Fibroblast of the conjunctiva (primary cell): Measurements from ENCODE around the gene RNASE11.
A peak's percentile ranks its signal among the peaks of the same experiment; 100 is the strongest.
"Not testable (repeated sequence)": the region's sequence is repeated elsewhere in the genome, so short reads cannot be mapped to it uniquely, and the experiment has no call there.

Experiments used
- DNase-seq: peaks from one replicate; pipeline ENCODE4 v3.0.0-alpha.2; 2010; ENCODE audit warnings: low read depth

The RNASE11 gene

DNA sequence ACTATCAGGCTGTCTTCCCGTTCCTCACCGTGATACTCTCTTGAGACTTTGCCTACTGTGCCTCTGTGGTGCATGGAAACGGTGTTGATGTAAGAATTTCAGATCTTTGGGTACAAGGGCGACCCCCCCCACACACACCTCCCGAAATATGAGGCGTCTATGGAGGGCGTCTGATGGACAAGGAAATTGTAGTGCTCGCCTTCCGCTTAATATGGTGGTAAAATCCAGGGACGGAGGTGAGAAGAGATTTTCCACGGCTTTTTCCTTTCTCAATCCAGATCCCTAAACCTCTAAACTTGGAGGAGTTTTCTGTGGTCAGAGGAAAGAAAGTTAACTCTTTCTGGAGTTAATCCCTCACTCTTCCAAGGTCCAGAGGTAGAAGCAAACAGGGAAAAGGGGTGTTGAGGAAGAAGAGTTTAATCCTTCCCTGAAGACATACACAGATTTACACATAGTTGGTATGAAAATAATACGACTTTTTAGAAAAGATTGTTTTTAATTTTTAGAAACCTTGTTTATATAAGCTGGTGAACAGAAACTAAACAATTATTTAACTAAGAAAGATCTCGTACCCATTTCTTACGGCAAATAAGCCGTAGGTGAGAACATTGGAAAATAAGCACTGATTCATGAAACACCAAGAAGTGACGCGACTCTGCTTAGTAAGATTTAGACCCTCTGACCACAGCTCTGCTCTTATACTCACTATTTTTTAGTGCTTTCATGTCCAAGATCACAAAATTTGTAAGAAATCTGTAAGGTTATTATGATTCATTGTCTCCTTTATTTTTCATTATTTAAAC, 26.4 kb upstream of the RNASE11 start:
- DNase-seq, result no peak

DNA sequence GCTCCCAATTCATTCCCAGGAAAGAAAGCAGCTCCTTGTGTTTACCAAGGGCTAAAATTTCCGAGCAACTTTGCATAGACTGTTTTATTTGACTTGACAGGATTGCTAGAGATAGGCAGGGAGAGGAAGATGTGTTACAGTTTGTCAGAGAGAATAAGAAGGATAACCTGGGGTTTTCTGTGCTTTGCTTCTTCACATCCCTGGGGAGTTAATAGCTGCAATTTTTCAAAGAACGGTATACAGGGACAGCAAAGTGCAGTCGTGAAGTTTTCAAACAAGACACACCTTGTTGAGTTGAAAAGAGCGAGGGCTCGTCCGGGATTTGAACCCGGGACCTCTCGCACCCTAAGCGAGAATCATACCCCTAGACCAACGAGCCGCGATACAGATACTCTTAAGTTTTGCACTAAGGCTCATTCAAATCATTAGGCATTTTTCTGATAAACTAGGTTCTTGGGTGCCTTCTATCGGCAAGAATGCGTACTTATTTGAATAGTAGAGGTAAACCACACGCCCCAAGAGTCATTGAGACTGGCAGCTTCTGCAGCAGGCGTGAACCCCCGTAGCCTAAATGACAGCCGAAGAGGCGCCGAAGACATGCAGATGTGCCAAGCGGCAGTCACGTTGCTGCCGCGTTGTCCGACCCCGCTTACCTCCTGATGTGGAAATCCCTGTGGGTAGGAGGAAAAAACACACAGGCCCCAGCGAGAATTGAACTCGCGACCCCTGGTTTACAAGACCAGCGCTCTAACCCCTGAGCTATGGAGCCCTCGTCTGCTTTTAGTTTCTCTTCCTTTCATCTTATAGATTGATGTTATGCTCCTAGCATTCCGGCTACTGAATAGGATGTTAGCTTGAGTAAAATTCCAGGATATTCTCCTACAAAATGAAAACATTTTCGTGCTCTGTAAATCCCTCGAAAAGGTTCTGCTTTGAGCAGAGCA, 25.6 kb upstream of the RNASE11 start:
- DNase-seq, result peak; percentile 97

DNA sequence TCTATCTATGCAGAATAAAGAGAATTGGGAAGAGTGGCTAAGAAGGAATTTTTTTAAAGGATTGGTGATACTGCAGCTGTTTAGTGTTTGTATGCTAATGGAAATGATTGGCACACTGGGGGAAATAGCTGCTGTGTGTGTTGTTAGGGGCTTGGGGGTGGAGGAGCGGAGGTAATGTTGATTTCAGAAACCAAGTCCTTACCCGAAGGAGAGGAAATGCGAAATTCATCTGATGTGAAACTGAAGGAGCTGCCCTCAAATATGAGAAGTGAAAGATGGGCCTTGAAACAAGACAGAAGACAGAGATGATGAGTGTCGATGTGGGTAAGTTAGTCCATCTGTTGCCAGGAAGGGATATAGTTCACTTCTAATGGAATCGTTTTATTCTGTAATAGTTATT, 24.6 kb upstream of the RNASE11 start:
- no peak for DNase-seq

DNA sequence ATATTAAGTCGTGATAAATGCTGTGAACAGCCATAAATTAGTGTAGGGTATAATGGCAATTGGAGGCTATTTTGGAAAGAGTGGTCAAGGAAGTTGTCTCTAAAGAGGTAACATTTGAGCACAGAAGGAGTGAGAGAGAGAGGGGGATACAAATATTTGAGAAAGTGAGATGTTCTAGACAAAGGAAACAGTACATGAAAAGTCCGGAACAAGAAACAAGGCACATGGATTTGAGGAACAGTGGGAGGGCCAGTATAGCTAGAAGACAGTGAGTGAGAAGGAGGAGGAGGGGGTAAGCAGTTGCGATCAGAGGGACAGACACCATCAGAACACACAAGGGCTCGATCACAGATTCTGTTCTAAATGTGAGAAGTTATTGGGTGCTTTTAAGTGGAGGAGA, 23.5 kb upstream of the RNASE11 start:
- DNase-seq, result no peak

DNA sequence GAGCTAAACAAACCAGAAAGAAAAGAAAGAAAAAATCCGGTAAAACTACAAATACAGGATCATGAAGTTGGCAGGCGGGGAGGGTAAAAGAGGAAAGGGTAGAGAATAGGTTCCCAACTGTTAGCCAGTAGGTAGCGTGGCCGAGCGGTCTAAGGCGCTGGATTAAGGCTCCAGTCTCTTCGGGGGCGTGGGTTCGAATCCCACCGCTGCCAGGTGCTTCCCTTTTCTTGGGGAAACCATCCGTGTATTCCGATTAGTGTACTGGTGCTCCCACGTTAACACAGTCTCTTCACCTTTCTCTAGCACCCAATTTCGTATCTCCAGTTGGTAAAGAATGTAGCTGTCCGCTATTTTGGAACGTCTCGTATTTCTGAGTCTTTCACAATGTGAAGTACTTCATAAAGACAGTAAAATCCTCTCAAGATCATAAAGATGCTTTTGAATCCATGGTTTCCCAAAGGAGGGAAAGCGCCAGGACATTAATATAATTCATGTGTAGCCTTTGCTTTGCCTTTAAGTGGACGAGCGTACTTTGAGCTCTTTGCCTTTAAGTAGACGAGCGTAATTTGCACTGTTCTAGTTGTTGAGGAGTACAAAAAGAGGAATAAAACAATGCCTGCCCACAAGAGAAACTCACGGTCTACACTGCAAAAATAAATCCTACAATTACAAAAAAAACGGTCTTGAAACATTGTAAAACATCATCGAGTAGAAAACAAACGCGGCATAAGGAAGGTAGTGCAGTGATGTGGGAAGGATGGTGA, 22.4 kb upstream of the RNASE11 start:
- DNase-seq, result peak; percentile 61

DNA sequence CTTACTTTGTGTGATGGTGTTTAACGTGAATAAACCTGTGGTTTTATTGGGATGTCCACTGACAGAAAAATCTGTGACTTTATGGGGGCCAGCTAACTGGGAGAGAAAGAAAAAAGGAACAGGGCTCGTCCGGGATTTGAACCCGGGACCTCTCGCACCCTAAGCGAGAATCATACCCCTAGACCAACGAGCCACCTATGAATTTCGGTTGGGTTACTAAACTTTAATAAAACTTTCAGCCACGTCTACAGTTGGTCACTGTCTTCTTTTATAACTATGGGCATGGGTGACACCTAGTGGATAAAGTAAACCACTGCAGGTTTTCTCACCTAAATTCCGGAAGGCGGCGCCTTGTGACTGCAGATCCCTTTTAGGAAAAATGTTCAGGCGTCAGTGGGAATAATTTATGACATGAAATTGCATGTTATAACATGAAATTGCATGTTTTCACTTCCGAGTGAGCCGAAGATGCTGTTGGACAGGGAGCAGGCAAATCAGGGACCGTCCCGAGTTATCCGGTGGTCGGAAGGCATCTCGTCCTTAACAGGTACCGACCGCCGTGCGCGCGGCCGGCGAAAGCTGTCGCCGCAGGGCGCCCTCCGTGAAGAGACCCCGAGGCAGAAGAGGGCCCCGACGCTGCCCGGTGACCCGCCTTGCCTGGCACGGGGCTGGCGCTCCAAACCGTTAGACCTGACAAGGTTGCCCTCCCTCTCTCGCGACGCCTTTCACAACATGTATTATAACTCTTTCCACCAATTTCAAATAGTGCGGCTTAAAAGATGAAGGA, 21.6 kb upstream of the RNASE11 start:
- DNase-seq, result peak; percentile 85

DNA sequence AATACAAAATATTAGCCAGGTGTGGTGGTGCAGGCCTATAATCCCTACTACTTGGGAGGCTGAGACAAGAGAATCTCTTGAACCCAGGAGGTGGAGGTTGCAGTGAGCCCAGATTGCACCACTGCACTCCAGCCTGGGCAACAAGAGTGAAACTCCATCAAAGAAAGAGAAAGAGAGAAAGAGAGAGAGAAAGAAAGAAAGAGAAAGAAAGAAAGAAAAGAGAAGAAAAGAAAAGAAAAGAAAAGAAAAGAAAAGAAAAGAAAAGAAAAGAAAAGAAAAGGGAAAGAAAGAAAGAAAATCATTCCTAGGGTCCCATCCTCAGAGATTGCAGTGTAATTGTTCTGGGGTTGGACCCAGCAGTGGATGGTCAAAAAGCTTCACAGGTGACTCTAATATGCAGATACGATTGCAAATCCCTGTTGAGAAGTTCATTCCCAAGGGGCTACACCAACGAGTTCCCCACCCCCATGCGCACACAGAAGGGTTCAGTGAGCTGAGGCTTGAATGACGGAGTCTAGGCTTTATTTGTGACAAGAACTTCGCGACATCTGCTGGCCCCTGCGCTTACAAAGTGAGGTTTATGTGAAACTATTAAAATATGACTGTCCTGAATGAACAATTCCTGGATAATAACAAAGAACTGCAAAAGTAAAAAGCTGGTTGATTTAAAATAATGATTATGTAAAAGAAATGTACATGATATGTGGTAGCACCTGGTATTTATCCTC, 20.7 kb upstream of the RNASE11 start:
- DNase-seq, result no peak

DNA sequence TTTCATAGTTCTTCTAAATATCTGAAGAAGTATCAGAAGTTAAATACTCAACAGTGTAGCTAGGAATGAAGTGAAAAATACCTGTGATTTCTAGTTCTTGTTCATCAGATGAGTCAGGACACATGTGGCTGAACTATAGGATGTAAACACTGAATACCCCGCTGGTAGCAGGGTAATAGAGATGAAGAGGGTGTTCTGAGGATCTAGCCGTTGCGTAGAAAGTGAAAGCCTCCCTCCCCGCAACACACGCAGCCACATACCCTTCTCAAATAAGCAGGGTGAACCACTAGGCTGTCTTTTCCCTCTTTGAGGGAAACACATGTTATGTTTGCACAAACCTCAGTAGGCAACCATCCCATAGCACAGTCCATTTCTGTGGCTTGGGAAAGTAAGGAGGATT, 19.8 kb upstream of the RNASE11 start:
- DNase-seq, result no peak

DNA sequence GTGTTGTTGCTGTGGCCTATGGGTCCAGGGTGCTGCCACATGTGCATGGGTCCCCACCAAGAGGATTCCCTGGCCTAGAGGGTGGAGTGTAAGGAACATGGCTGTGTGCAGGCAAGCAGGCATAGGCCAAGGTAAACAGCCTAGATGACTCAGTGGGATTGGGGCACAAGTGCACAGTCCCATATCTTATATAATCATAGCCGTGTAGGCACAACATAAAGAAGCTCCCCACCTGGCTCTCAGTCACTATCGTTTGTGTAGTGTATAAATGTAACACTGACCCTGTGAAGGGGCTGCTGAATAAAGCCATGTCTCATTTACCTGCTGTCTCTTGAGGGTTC, 19.1 kb upstream of the RNASE11 start:
- DNase-seq, result no peak

DNA sequence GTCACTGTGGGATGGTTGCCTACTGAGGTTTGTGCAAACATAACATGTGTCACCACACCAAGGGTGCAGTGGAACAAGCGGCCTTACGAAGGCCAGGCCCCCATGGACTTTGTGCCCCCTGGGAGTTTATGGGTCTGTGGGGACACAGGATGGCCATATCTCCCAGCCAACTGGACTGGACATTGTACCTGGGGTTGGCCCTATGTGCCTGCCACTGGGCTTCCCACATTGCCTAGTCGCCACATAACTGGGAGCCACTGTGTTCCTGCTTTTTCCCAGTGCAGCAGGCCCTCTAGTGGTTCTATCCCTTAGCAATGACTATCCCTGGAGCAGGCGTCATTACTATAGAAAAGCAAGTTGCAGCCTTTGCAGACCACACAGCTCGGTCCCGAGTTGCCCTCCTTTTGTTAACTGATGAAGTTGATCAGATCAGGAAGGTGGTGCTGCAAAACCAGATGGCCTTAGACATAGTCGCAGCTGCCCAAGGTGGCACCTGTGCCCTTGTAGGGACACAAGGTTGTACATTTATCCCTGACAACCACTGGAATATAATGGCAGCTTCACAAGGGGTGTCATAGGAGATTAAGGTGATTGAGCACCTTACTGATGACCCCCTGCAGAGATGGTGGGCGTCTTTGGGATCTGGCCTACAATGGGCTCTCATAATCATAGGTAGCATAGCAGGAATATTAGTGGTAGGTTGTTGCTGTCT, 18.5 kb upstream of the RNASE11 start:
- DNase-seq, result no peak

DNA sequence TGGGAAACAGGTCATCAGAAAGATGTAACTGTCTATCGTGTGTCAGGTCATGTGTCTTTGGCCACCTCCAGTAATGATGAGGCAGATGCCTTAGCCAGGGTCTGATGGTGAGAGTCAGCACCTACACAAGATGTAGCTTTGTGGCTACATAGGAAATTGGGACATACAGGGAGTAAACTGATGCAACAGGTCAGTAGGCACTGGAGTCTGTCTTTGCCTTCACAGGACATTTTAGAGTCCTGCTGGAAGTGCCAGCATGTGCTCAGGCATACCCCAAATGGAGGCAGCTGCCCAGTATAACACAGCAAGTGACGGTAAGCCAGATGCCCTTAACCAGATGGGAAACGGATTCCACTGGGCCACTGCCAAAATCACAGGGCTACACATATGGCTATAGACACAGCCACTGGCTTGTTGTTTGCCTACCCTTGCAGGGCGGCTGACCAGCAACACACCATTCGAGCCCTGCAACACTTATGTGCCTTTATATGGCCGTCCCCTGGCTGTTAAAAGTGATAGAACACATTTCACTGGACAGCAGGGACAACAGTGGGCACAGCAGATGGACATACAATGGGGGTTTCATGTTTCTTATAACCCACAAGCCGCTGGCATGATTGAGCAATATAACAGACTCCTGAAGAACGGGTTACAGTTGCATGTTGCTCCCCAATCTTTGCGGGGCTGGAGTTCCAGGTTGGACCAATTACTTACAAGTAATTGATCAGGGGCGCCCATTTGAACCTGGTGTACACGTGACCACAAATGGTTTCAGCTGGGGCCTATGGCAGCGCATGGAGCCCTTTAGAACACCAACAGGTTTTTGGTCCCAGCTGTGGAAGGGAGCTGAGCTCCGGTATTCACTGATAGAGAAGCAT, 16.3 kb upstream of the RNASE11 start:
- DNase-seq, result no peak

DNA sequence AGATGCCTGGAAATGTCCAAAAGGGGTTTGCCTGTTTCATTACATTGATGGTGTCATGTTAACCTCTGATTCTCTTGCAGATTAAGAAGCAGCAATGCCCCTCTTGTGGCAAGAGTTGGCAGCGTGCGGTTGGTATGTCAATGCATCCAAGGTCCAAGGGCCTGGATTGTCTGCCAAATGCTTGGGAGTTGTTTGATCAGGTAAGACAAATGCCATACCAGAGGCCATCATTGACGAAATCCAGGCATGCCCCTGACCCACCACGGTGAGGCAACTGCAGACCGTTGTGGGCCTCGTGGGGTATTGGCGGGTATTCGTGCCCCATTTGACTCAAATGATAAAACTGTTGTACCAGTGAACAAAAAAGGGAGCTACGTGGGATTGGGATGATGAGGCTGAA, 14.8 kb upstream of the RNASE11 start:
- DNase-seq, result no peak

DNA sequence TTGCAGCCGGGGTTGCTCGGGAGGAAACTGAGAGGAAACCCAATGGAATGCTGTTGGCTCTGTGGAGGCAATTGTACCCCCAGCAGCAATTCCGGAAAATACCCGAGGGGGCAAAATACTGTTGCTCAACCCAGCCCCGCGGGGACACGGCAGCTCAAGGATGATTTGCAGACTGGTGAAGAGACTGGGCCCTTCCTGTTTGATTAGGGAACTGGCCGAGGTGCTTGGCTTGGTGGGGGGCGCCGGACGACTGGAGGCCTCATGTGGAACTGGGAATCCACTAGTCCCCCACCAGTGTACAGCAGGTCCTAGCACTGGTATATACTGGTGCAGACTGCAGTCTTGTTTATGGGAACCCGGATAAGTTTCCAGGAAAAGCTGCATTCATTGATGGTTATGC, 13.7 kb upstream of the RNASE11 start:
- DNase-seq, result no peak

DNA sequence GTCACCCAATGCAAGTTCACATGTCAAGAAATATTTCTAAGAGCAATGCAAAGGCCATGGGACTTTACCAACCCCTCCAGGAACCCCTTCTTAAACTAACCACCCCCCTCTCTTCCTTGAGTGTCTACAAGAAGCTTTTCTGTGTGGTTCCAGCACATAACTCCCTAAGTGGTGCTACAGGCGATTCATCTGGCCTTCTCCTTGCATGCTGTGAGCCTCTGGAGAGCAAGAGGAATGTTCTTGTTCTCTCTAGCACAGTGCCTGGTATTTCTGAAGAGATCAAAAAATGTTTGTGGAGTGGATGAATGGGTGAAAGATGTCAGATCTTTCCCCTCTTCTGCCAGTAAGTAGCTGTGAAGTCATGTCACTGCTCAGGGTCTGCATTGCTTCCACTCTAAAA, 9.3 kb upstream of the RNASE11 start:
- no peak for DNase-seq

DNA sequence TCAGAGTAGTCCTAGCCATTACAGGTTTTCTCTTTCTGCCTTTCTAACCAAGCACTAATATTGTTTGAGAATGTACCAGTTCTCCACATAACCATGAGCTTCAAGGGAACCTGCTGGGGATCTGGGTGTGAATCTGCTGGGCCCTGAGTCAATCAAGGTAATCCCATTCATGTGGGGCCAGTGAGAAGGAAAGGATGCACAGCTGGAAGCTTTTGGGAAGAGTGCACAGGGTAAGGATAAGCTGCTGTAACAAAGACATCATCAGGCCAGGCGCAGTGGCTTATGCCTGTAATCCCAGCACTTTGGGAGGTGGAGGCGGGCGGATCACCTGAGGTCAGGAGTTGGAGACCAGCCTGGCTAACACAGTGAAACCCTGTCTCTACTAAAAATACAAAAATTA, 7.9 kb upstream of the RNASE11 start:
- DNase-seq, result not testable (repeated sequence)

DNA sequence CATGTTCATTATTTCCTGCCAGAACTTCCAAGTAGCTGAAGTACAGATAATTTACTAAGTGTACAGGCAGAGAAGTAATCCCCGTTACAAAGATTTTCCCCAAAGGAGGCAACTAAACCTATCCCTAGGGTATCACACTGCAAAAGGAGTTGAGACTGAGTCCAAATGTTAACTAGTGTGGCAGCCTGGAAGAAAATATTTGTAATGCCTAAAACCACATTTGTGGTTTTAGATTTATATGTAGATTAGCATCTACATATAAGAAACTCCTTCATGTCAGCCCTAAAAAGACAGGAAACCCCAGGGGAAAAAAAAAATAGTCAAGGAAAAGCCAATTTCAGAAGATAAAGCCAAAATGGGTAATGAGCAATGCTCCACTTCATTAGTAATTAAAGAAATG, 4.8 kb upstream of the RNASE11 start:
- DNase-seq, result no peak

DNA sequence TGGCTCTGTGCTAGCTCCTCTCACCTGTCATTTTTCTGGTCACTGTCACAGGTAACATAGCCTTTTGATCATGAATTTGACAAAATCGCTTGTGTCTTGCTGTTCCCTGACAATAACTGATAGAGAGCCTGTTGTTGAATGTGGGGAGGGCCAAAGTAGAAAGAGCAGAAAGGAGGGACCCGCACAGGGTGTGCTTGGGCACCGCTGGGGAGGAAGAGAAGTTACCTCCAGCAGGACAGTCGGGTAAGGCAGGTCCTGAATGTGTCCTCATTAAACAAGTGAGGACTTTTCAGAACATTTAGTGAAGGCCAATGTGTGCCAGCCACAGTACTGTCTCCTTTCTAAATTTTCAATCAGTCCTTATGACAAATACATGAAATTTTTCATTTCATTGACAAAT, 3.4 kb upstream of the RNASE11 start, which contains the start of gene RNASE12:
TSS of gene RNASE12 (minus strand) at position 142 of the 400 bp plus-strand sequence. CDS start 653 bp downstream, outside the sequence.
- DNase-seq, result no peak

DNA sequence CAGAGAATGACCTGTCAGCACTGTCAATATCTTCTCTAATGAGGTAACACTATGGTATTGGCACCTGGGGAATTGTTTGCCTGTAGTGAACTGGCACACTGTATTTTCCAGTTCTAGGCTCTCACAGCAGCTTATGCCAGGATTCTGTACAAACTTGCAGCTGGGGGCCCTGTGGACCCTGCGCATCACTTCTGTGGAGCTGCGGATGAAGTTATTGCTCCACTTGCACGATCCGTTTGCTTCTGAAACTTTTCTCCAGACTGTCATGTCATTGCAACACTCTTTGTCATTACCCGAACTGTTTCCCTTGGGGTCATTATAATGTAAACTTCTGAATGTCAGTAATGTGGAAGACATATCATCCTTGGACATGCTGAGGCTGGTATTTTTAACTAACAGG, 3.9 kb downstream of the RNASE11 start:
- no peak for DNase-seq

DNA sequence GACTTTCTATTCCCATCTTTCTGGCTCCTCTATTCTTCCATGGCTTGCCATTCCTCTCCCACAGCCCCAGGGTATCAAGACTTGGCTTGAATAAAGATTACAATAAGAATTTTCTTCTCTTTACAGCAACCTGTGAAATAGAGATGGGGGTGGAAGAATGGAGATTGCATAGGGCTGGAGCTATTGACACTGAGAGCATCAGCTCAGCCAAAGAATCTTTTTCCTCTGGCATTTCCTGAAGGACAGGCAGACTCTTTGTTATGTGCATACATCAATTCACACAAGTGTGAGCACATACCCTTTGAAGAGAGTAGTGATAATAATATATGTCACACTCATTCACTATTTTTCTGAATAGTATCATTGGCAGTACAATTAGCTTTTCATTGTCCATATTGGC, 4.7 kb downstream of the RNASE11 start:
- DNase-seq, result no peak
